ENCODE data around the gene FLVCR1. TPM values are rescaled to one million over a fixed set of nuclear protein-coding genes. Genes with fewer than 3 reads are reported as not detected.

FLVCR1 gene
- total RNA-seq, 4 donors from 2014 or later, result 19.8 to 83.4 (median 41.5) TPM

DNA sequence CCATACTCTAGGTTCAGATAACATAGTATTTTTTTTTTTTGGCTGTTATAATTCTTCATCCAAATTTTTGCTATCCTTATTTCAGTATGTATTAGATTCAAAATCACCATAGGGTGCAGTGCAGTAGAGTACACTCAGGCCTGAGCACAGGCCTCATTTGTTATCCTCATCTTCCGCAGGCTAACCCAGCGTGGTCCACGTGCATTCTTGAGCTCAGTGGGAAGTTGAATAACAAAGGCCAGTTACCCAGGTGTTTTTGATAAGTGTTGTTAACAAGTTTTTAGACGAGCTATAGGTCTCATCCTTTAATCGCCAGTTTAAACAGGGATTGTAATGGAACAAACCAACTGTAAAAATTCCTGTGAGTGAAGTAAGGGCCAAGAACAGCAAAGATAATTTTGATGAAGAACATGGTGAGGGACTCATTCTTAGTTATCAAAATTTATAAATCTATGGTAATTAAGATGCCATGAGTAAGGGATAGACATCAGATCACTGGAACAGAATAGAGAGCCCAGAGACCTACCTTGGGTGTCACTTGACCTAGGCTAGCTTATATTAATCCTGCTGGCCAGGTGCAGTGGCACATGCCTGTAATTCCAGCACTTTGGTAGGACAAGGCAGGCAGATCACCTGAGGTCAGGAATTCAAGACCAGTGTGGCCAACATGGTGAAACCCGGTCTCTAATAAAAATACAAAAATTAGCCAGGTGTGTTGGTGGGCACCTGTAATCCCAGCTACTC is 22.0 kb downstream of the FLVCR1 start:
- H3K36me3 ChIP-seq, result peaks cover 0 to 39% (median 0%) of the 10 kb centered on the region in 3 donors
- H3K27ac ChIP-seq, result no peak overlapping the region
- TF ChIP-seq, protein P1, sequence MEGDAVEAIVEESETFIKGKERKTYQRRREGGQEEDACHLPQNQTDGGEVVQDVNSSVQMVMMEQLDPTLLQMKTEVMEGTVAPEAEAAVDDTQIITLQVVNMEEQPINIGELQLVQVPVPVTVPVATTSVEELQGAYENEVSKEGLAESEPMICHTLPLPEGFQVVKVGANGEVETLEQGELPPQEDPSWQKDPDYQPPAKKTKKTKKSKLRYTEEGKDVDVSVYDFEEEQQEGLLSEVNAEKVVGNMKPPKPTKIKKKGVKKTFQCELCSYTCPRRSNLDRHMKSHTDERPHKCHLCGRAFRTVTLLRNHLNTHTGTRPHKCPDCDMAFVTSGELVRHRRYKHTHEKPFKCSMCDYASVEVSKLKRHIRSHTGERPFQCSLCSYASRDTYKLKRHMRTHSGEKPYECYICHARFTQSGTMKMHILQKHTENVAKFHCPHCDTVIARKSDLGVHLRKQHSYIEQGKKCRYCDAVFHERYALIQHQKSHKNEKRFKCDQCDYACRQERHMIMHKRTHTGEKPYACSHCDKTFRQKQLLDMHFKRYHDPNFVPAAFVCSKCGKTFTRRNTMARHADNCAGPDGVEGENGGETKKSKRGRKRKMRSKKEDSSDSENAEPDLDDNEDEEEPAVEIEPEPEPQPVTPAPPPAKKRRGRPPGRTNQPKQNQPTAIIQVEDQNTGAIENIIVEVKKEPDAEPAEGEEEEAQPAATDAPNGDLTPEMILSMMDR (IDR thresholded peaks at IDR 0.05), result no peak
- no peak for TF ChIP-seq POLR2A (IDR thresholded peaks at IDR 0.05)
- H3K4me1 ChIP-seq, result no peaks in the 10 kb centered on the region
- no peak overlapping the region for H3K4me3 ChIP-seq
- H3K9me3 ChIP-seq, result no peaks in the 10 kb centered on the region
- no peaks in the 10 kb centered on the region for H3K27me3 ChIP-seq
- DNase-seq, result no peak

DNA sequence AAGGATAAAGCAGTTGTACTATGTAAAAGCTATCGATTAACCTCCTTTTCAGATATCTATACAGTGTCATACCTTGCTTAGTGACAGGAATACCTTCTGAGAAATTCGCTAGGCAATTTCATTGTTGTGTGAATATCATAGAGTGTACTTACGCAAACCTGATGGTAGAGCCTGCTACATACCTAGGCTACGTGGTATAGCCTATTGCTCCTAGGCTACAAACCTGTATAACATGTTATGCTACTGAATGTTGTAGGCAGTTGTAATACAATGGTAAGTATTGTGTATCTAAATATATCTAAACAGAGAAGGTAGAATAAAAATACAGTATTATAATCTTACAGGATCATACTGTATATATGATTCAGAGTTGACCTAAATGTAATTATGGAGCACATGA is 26.5 kb downstream of the FLVCR1 start:
- Histone ChIP-seq H3K9me3 (no peaks in the 10 kb centered on the region), H3K36me3 (peaks cover 0 to 62% (median 0%) of the 10 kb centered on the region in 3 donors), H3K4me3 (no peak overlapping the region), H3K4me1 (no peaks in the 10 kb centered on the region), H3K27me3 (no peaks in the 10 kb centered on the region), H3K27ac (no peak overlapping the region)
- no peak for DNase-seq
- no peak for TF ChIP-seq POLR2A (IDR thresholded peaks at IDR 0.05)
- TF ChIP-seq, protein P1 (IDR thresholded peaks at IDR 0.05), result no peak

DNA sequence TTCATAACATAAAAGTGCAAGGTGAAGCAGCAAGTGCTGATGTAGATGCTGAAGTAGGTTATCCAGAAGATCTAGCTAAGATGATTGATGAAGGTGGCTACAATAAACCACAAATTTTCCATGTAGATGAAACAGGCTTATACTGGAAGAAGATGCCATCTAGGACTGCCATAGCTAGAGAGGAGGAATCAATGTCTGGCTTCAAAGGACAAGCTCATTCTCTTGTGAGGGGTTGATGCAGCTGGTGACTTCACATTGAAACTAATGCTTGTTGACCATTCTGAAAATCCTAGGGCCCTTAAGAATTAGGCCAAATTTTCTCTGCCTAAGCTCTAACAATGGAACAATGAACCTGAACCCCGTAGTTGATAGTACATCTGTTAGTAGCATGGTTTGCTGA is 34.0 kb downstream of the FLVCR1 start:
- no peak for DNase-seq
- no peaks in the 10 kb centered on the region for H3K9me3 ChIP-seq
- peaks cover 0 to 79% (median 4%) of the 10 kb centered on the region in 3 donors for H3K36me3 ChIP-seq
- TF ChIP-seq, protein P1 (IDR thresholded peaks at IDR 0.05), result no peak
- no peak for TF ChIP-seq POLR2A (IDR thresholded peaks at IDR 0.05)
- no peak overlapping the region for H3K4me3 ChIP-seq
- H3K4me1 ChIP-seq, result no peaks in the 10 kb centered on the region
- no peak overlapping the region for H3K27ac ChIP-seq
- no peaks in the 10 kb centered on the region for H3K27me3 ChIP-seq

DNA sequence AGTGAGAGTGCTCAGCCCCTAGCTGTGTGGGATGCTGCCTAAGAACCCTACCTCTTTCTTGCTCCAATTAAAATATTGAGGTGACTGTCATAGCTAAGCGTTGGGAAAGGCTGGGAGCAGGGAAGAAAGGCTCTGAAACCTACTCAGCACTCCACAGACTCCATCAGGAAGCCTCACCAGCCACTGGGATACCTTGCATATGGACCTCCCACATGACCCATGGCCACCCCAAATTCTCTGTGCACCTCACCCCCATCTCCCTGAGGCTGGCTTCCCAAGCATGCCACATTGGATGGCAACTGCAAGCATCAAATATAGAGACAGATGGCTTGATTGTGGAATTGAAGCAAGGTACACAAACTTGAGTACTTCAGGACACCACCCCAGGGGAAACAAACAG is 41.8 kb downstream of the FLVCR1 start:
- H3K4me3 ChIP-seq, result no peak overlapping the region
- H3K27me3 ChIP-seq, result no peaks in the 10 kb centered on the region
- H3K9me3 ChIP-seq, result peaks cover 0 to 13% (median 0%) of the 10 kb centered on the region in 4 donors
- H3K4me1 ChIP-seq, result no peaks in the 10 kb centered on the region
- peaks cover 0 to 46% (median 4%) of the 10 kb centered on the region in 3 donors for H3K36me3 ChIP-seq
- no peak overlapping the region for H3K27ac ChIP-seq
- no peak for DNase-seq
- no peak for TF ChIP-seq POLR2A (IDR thresholded peaks at IDR 0.05)
- TF ChIP-seq, protein P1 (IDR thresholded peaks at IDR 0.05), result no peak

DNA sequence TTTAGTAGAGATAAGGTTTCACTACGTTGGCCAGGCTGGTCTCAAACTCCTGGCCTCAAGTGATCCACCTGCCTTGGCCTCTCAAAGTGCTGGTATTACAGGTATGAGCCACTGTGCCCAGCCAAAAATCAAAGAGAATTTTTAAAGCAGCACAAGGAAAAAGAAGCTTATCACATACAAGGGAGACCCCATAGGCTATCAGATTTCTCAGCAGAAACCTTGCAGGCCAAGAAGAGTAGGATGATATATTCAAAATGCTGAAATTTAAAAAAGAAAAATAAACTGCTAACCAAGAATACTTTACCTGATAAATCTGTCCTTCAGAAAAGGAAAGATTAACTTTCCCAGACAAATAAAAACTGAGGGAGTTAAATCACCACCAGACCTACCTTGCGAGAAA is 43.2 kb downstream of the FLVCR1 start:
- Histone ChIP-seq H3K9me3 (peaks cover 0 to 13% (median 0%) of the 10 kb centered on the region in 4 donors), H3K4me1 (no peaks in the 10 kb centered on the region), H3K27me3 (no peaks in the 10 kb centered on the region), H3K4me3 (no peak overlapping the region), H3K36me3 (peaks cover 0 to 31% (median 0%) of the 10 kb centered on the region in 3 donors), H3K27ac (no peak overlapping the region)
- DNase-seq, result no peak
- TF ChIP-seq, protein P1 (IDR thresholded peaks at IDR 0.05), result no peak
- TF ChIP-seq POLR2A (IDR thresholded peaks at IDR 0.05), result no peak

Data from Peyer's patch (tissue), 4 donors.